NCI-H2227 treated with DMSO at 0.1 percent for 48 hours (cell line): ENCODE measurements around the gene MRPS24.

Experiments used
- DNase-seq: peaks from one replicate; lab custom pipeline; 2025; lab: John Stamatoyannopoulos, UW

Gene MRPS24

DNA sequence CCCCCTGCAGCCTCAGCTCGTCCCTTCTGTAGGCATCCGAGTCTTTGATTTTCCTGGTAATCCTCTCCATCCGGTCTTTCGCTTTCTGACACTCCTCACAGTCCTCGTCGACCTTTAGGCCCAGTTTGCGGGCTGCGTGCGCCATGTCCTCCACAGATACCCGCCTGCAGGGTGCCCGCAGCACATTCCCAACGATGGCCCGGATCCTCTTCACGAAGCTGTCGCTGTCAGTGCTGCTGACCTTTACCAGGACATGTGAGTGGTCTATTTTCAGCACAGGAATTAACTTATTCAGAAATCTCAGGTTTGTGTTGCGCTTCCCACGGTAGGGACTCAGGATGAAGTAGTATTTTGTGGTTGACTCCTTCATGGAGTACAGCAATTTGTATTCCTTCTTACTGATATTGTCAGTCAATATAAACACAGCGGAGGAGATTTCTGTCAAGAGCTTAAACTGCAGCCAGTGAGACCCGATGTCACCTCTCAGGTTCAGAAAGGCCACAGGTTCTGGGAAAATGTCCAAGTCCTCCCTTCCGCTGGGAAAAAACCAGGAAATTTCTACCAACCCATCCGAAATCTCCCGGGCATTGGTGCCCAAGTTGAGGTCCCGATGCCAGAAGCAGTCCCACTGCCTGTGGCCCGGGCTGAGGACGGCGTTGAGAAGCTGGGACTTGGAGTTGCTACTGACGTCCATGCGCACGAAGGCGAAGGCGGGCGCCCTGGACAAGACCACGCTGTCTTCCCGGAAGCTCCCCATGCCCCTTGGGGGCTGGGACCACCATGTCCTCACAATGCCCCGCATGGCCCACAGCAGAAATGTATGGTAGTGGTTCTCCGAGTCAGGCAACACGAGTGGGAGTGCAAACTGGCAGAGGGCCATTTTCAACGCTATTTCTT, 8.9 kb upstream of the MRPS24 start:
- DNase-seq: no peak

DNA sequence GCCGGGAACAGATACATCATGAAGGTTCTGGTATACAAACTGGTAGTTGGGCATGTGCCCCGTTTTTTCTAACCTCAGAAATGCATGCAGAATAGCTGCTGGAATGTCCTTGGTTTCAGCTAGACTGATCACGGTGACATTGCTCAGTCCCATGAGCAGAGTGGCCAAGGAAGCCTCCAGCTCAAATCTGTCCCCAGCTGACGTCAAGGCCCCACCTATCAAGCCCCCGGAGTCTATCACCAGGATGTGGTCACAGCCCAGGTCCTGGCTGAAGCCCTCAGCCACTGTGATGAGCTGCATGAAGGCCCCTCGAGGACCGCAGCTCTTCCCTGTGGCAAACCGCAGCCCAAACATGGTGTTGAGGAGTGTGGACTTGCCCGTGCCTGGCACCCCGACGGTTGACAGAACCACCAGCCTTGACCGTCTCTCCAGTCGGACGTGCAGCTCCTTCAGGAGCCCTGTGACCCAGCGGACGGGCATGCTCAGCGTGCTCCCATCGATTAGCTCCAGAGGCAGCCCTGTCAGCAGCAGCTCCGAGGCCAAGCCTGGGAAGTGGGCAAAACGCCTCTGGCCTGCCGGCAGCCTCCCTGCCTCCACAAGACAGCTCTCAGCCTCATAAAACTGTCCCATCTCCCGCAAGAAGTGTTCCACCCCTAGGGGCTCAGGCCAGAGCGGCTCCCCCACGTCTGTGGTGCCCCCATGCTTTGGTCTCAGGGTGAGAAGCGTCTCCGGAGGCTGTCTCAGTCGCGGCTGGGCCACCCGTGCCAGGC, 7.8 kb upstream of the MRPS24 start:
- DNase-seq: no peak

DNA sequence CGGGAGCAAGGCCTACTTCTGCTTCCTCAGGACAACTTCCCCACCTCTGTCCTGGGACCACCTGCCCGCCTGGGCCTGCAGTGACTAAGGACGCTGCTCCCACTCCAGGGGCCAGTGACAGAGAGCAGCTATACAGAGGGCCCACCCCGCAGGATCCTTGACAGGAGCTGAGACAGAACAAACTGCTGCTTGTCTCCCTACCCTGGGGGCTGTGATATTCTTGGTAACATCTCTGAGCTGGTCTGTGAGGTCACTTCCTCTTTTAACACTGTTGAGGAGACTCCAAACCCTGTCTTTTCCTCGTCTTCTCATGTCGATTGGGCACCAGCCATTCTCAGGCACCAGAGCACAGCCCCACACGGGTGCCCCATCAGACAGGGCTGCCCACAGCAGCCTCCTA, 6.9 kb upstream of the MRPS24 start:
- no peak for DNase-seq

DNA sequence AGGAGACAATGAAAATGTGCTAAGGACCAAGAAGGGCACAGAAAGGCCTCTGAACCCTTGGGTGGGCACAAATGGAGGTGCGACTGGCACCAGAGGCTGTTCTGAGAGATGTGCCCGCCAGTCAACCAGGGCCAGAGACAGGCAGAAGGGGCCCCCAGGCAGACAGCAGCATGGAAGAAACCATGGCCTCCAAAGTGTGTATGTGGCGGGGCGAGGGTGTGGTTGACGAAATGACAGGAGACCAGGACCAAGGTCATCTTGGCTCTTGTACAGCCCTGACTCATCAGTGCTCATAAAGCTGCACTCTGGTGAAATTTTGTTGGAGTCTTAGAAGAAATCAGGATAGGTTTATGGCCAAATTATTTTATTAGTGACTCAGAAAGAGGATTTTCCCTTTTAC, 4.0 kb upstream of the MRPS24 start:
- DNase-seq: no peak

DNA sequence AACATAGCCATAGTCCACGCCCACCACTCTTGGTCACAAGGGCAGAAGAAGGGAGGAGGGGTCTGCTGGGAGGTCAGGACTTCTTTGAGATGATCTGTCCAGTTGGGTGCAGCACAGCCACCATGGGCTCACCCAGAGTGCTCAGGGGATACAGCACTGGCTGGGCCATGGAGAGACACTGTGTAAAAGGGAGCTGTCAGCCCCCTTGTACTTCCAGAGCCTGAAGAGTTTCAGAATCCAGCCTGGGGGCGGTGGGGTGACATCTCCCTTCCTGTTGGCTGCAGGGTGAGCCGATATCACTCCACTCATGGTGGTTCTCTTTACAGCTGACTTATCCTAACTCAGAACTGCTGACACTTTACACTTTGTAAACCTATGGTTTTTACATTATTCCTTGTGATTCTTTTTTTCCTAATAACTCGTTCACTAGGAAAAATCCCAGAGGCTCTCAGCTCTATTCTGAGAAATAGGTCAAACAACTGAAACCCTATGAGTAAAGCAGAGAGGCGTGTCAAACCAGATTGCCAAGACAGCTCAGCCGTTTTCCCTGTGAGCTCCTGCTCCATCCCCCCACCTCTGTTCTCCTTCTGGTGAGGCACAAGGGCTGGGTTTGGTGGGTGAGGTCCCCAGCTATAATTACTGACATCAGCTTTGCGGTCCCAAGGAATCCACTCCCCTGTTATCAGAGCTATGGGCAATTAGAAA, 3.2 kb upstream of the MRPS24 start:
- no peak for DNase-seq

DNA sequence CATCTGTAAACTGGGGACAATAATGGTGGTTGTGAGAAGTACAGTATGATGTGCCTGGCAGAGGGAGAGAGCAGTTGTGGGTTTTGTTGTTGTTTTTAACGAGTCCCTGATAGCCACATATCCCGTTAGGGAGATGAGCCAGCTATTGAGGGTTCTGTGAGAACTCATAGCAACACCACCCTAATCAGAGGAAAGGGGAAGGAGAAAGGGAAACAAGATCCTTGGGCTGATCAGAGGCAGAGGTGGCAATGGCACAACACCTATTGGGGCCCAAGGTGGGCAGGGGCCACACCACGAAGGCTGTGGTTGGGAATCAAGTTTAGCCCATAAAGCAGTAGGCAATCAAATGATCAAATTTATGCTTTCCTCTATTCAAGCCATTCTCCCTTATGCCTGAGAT, 1.7 kb upstream of the MRPS24 start:
- no peak for DNase-seq

DNA sequence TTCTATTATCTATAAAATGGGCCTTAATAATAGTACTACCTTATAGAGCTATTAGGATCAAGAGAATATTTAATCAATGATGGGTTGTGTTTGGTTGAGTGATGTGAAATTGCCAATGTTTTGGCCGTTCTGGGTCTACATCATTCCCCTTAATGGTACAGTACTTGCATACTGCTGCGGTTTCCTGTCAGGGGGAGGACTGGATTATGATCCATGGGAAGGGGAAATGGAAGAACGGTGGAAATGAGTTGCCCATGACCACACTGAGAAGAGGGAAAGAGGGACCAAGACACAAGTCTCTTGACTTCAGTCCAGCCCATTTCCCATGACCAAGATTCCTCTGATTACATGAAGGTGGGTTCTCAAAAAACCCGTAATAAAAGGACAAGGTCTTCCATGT, 999 bp upstream of the MRPS24 start:
- DNase-seq: no peak

DNA sequence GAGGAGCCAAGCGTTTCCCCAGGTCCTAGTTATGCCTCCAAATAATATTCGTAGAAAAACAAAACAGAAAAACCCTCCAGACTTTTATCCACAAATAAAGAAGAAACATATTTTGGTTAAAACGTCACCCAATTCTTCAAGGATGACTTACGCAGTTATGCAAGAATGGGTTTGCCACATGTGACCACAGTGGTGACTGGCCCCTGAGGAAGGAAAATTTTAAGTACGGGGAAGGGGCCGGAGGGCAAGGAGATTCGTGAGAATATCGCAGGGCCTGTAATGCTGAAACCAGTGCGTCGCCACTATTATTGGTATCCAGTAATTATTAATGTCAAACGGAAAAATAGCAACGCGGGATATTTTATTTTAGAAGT, 537 bp upstream of the MRPS24 start:
- DNase-seq: no peak

DNA sequence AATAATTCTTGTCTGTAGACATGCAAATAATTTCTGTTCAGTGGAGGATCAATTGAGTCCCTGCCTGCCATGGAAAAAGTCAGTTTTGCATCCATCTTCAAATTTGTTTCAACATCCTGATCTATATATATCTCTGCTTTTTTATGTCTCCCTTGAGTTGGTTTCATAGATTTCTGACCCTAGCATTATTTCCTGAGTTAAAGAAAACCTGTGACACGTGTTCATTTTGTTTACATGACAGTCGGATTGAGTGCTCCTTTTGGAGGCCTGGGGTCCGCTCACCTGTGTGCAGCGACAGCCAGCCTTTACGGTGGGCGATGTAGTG, 674 bp downstream of the MRPS24 start:
- no peak for DNase-seq

DNA sequence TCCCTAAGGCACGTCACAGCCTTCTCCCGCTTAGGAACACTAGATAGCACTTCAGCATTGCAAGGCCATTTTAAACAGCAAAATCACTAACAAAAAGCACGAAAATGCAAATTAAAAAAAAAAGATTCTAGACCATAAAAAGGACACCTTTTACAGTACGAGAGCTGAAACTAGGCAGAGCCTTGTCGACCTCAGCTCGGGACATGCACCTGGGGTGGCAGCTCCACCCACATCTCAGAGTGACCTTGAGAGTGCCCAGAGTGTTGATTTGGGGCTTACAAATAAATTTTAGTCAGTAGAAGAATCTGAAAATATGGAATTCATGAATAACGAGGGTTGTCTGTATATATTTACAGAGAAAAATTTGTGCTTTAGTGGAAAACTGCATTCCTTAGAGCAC, 1.1 kb downstream of the MRPS24 start:
- DNase-seq: no peak

DNA sequence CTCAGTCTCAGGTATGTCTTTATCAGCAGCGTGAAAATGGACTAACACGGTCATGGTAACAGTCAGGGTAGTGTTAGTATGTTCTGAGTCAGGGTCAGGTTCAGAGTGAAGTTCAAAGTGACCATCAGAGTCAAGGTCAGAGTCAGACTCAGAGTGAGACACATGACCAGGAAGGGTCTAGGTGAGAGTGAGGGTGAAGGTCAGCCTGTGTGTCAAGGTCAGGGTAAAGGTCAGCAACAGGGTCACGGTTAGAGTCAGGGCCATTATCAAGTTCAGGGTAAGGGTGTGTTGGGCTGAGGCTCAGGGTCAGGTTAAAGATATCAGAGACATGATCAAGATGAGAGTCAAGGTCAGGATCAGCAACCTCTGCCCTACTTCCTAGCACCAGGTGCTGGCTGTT, 4.0 kb downstream of the MRPS24 start:
- no peak for DNase-seq

DNA sequence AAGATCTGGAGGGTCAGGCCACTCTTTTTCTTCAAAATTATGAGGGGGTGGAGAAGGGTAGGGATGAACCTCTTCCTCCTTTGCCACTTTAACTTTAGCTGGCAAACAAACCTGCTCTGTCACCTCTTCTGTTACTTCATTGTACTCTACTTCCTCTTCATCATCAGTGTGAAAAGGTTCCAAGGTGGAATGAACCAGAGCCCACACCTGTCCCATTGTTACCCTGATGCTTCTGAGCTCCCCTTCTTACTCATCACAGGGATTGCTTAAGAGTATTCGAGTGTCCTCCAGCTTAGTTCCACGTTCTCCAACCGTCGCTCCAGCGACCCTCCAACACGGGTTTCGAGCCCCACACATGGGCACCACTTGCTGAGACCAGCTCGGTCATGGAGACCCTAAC, 5.2 kb downstream of the MRPS24 start:
- no peak for DNase-seq

DNA sequence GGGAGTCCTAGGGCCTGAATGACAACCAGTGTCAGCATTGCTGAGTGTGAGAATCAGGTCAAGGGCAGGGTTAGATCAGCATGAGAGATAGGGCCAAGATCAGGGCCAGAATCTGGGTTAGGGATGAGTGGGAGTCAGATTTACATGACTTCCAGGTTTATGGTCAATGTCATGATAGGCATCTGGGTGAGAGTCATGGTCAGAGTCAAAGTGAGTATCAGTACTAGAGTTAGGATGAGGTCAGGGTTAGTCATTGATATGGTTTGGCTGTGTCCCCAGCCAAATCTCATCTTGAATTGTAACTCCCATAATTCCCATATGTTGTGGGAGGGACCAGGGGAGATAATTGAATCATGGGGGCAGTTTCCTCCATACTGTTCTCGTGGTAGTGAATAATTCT, 12.3 kb downstream of the MRPS24 start:
- DNase-seq: no peak

DNA sequence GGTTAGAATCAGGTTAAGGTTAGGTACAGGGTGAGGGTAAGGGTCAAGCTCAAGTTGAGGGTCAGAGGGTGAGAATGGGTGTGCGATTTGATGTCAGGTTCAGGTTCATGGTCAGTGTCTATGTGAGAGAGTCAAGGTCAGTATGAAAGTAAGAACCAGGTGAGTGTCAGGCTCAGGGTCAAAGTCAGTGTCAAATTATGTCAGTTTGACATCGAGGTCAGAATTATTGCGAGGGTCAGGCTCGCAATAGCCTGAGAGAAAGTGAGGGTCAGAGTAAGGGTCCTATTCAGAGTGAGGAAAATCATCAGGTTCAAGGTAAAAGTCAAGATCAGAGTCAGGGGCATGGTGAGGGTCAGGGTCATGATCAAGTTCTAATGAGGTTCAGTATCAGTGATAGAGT, 13.0 kb downstream of the MRPS24 start:
- no peak for DNase-seq

DNA sequence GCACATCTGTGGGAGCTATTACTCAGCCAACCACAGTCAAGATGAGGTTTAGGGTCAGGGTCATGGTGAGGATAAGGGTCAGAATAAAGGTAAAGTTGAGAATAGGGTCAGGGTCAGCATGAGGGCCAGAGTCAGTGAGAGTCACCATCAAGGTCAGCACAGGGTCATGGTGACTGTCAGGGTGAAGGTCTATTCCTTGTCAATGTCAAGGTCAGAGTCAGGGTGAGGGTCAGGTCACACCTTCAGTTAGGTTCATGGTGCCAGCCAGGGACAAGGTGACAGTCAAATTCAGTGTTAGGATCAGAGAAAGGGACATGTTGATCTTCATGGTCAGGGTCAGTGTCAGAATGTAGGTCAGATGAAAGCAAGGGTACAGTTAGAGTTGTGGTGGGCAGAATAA, 14.1 kb downstream of the MRPS24 start:
- no peak for DNase-seq

DNA sequence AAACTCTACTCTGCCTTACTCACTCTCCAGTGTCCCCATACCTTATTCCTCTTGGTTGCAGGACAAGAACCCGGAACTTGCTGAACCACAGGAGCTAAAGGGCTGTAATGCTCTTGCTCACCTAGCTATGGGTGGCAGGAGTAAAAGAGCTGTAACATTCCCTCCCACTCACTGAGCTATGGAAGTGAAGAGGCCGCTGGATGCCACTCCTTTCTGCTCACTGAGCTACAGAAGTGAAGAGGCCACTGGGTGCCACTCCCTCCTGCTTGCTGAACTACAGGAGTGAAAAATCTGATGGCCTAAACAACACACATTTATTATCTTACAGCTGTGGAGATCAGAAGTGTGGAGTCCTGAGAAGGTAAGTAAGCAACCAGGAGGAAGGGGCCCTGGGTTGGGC, 17.5 kb downstream of the MRPS24 start:
- no peak for DNase-seq

DNA sequence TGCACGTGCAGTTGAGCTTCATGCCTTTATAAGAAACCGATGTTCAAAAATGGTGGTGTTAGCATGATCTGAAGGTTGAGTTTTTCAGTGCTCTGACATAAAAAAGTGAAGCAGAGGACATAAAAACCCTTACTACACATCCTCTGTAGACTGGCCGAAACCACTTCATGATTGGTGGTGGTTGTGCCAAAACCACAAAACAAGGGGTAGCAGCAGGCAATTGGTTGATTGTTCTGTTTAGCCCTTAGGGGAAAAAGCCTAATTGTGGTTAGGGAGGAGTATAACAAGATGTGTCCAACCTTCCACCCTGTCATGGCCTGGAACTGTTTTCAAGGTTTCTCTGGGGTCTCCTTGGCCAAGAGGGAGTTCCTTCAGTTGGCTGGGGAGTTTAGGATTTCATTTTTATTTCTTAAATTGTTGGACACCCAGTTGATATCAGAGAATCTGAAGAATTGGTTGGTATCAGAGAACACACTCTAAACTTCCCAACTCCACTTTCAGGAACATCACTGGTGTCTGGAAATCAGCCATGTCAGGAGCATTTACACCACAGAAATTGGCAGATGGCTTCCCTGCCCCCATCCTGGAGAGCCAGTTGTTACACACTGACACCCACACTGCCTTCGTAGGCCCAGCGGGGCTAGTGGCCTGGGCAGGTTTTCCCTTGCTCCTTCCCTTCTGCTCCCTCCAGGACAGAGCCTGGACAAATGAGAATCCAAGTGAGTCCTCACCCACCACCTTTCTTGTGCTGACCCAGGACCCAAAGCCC, 18.8 kb downstream of the MRPS24 start:
- DNase-seq: no peak

DNA sequence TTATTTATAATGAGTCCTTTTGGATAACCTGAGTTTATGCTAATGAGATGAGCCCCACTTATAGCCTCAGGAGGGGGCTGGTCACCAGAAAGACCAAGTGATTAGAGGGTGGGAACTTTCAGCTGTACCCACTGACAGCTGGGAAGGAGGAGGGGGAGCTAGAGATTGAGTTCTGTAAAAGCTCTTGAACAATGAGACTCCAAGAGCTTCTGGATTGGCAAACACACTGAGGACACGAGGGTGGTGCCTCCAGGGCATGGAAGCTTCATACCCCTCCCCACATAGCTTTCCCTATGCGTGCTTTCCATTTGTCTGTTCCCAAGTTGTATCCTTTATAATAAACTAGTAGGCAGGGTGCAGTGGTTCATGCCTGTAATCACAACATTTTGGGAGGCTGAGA, 20.3 kb downstream of the MRPS24 start:
- DNase-seq: no peak

DNA sequence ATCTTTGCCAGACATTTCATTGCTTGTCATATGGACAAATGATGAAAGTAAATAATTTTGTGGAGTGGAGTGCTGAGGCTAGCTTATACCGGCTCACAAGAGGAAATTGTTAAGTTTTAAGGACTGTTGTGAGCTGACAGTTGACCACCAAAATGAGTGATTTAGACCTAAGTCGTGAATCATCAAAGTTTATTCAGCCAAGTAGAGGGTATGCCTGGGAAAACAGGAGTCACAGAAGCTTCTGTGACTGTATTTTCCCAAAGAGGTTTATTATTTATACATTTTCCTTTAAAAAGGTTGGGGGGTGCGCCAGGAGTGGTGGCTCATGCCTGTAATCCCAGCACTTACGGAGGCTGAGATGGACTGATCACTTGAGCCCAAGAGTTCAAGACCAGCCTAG, 21.8 kb downstream of the MRPS24 start:
- no peak for DNase-seq

DNA sequence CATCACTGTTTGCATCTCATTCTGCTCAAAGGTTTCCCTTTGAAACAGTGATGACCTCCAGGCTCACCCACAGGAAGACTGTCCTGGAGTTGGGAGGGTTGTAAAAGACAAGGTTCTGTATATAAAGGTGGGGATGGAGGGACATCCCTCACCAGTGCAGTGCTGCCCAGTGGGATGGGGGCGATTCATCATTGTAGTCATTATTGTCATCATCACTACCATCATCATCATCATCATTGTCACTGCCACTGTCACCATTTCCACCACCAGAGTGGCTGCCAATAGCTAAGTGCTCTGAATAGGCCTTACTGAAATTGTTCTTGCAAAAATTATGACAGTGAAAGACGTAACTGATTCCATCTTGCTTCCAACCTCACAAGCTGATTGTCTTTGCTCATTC, 24.7 kb downstream of the MRPS24 start:
- DNase-seq: no peak

DNA sequence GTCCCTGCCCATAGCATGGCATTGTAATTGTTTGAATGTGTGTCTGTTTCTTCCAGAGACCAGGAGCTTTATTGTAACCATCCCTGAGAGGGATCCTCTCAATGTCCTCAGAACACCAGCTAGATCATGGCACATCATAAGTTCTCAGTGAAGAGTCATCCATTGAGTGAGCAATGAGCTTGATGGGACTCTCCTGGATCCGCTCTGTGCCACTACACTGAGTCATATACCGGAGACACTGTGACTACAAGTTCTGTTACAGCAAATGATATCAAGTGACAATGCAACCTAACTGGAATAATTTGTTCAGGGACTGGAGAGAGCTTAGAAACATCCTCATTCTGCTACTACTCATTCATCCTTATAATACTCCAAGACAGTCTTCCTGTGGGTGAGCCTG, 25.1 kb downstream of the MRPS24 start:
- no peak for DNase-seq

DNA sequence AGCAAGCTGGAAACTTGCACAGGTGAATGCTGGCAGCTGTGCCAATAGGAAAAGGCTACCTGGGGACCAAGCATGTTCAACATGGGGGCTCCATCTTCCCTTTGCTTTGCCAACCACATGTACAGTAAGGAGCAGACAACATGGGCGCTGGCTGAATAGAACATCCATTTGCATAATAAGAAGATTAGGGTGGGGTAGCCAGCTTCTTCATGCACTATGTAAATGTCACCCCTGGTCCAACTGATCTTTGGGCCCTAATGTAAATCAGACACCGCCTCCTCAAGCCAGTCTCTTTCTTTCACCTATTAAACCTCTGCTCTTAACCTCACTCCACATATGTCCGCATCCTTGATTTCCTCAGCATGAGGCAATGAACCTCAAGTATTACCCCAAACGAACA, 26.0 kb downstream of the MRPS24 start:
- DNase-seq: no peak
